Tibial nerve (tissue), 4 donors: ENCODE data around the gene ZPR1. TPM values are rescaled to one million over a fixed set of nuclear protein-coding genes. Genes with fewer than 3 reads are reported as not detected.

Source experiments
- DNase-seq, 2 donors: peaks; one replicate each; pipeline ENCODE4 v3.0.0-alpha.2; 2019; ENCODE audit warnings: low spot score in 2 of 2
- H3K27ac ChIP-seq, 4 donors: fragments of 200-600 bp; sonication (generic) in 3 of 4; one replicate each; pipeline ENCODE4 v1.5.1; 2017 to 2019; ENCODE audit warnings: mild to moderate bottlenecking in 1 of 4
- H3K27me3 ChIP-seq, 2 donors: fragments of 200-600 bp; sonication (generic) in 1 of 2; one replicate each; pipeline versions ENCODE4 v1.5.1 to v1.6.0; 2017 to 2019
- H3K36me3 ChIP-seq, 3 donors: fragments of 200-600 bp; sonication (generic); one replicate each; pipeline ENCODE4 v1.5.1; 2018 to 2019
- H3K4me1 ChIP-seq, 4 donors: fragments of 200-600 bp; sonication (generic) in 3 of 4; one replicate each; pipeline ENCODE4 v1.5.1; 2017 to 2019
- H3K4me3 ChIP-seq, 4 donors: fragments of 200-600 bp; sonication (generic) in 3 of 4; one replicate each; pipeline ENCODE4 v1.5.1; 2017 to 2019; ENCODE audit warnings: mild to moderate bottlenecking in 1 of 4, moderate library complexity in 1 of 4
- H3K9me3 ChIP-seq, 4 donors: fragments of 200-600 bp; sonication (generic) in 3 of 4; one replicate each; pipeline ENCODE4 v1.5.1; 2017 to 2019
- EP300 ChIP-seq, 2 donors: sonication (generic); formaldehyde crosslinking; IDR thresholded peaks; one replicate each; pipeline ENCODE4 v1.6.1; 2017; ENCODE audit warnings: antibody characterized with exemption in 2 of 2, mild to moderate bottlenecking in 1 of 2
- POLR2A ChIP-seq, 2 donors: fragments of 450-650 bp; IDR thresholded peaks; one replicate each; pipeline ENCODE4 v1.6.1; 2017; ENCODE audit warnings: antibody characterized with exemption in 2 of 2, mild to moderate bottlenecking in 2 of 2, moderate library complexity in 2 of 2
- WGBS, 2 donors: methylation state at CpG; one replicate each; pipeline ENCODE4 v1.1.5; 2018; 5-methylcytosine and 5-hydroxymethylcytosine counted together
- total RNA-seq, 4 donors: library from RNA; depleted of rRNA; stranded (reverse); fragments of >200 nt; gene quantifications; one replicate each; pipeline ENCODE4 v1.1.0, GENCODE V29; 2016
- TF ChIP-seq, protein P1 (sequence below), 5 experiments: fragments of 200-600 bp in 3 of 5; fragments of 450-650 bp in 2 of 5; sonication (generic) in 3 of 5; IDR thresholded peaks; one replicate each; pipeline ENCODE4 v1.5.1; 2016 to 2019; ENCODE audit warnings: antibody characterized with exemption in 5 of 5, mild to moderate bottlenecking in 3 of 5, moderate library complexity in 2 of 5

ZPR1 gene
- total RNA-seq, 4 donors from 2014 or later: 11.4 to 28.5 (median 23.8) TPM

DNA sequence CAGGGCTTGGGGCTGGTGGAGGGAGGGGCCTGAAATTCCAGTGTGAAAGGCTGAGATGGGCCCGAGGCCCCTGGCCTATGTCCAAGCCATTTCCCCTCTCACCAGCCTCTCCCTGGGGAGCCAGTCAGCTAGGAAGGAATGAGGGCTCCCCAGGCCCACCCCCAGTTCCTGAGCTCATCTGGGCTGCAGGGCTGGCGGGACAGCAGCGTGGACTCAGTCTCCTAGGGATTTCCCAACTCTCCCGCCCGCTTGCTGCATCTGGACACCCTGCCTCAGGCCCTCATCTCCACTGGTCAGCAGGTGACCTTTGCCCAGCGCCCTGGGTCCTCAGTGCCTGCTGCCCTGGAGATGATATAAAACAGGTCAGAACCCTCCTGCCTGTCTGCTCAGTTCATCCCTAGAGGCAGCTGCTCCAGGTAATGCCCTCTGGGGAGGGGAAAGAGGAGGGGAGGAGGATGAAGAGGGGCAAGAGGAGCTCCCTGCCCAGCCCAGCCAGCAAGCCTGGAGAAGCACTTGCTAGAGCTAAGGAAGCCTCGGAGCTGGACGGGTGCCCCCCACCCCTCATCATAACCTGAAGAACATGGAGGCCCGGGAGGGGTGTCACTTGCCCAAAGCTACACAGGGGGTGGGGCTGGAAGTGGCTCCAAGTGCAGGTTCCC is 41.8 kb upstream of the ZPR1 start, which contains the start of gene APOC3:
Gene APOC3, plus strand, starts transcription at position 383 of the 659 bp plus-strand sequence. CDS start 676 bp downstream, outside the sequence.
- Histone ChIP-seq H3K9me3 (no peaks in the 10 kb centered on the region), H3K36me3 (no peaks in the 10 kb centered on the region), H3K27me3 (no peaks in the 10 kb centered on the region), H3K4me3 (no peak within 1 kb of the TSS), H3K27ac (peak within 1 kb of the TSS in 1 of 4 donors; percentile 26), H3K4me1 (peaks cover 0 to under 1% (median 0%) of the 10 kb centered on the region in 4 donors)
- WGBS, 2 donors: 65 to 66% methylated on average over 9 of the region's 9 CpGs
- DNase-seq: no peak
- TF ChIP-seq, protein P1, sequence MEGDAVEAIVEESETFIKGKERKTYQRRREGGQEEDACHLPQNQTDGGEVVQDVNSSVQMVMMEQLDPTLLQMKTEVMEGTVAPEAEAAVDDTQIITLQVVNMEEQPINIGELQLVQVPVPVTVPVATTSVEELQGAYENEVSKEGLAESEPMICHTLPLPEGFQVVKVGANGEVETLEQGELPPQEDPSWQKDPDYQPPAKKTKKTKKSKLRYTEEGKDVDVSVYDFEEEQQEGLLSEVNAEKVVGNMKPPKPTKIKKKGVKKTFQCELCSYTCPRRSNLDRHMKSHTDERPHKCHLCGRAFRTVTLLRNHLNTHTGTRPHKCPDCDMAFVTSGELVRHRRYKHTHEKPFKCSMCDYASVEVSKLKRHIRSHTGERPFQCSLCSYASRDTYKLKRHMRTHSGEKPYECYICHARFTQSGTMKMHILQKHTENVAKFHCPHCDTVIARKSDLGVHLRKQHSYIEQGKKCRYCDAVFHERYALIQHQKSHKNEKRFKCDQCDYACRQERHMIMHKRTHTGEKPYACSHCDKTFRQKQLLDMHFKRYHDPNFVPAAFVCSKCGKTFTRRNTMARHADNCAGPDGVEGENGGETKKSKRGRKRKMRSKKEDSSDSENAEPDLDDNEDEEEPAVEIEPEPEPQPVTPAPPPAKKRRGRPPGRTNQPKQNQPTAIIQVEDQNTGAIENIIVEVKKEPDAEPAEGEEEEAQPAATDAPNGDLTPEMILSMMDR (IDR thresholded peaks at IDR 0.05): no peak

DNA sequence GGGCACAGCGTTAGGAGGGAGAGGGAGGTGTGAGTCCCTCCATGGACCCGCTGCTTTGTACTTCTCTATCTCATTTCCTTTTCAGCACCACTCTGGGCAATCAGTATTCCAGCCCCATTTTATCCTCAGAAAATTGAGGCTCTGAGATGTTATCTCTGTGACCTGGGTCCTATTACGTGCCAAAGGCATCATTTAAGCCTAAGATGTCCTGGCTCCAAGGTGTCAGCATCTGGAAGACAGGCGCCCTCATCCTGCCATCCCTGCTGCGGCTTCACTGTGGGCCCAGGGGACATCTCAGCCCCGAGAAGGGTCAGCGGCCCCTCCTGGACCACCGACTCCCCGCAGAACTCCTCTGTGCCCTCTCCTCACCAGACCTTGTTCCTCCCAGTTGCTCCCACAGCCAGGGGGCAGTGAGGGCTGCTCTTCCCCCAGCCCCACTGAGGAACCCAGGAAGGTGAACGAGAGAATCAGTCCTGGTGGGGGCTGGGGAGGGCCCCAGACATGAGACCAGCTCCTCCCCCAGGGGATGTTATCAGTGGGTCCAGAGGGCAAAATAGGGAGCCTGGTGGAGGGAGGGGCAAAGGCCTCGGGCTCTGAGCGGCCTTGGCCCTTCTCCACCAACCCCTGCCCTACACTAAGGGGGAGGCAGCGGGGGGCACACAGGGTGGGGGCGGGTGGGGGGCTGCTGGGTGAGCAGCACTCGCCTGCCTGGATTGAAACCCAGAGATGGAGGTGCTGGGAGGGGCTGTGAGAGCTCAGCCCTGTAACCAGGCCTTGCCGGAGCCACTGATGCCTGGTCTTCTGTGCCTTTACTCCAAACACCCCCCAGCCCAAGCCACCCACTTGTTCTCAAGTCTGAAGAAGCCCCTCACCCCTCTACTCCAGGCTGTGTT is 41.1 kb upstream of the ZPR1 start:
- H3K9me3 ChIP-seq: no peaks in the 10 kb centered on the region
- peak overlapping the region in 1 of 4 donors; percentile 26 for H3K27ac ChIP-seq
- no peak for DNase-seq
- H3K4me1 ChIP-seq: no peaks in the 10 kb centered on the region
- WGBS, 2 donors: 56 to 61% methylated on average over 11 to 15 of the region's 16 CpGs
- no peak for TF ChIP-seq POLR2A (IDR thresholded peaks at IDR 0.05)
- no peak for TF ChIP-seq EP300 (IDR thresholded peaks at IDR 0.05)
- TF ChIP-seq, protein P1 (IDR thresholded peaks at IDR 0.05): no peak
- H3K27me3 ChIP-seq: no peaks in the 10 kb centered on the region
- no peaks in the 10 kb centered on the region for H3K36me3 ChIP-seq
- no peak overlapping the region for H3K4me3 ChIP-seq

DNA sequence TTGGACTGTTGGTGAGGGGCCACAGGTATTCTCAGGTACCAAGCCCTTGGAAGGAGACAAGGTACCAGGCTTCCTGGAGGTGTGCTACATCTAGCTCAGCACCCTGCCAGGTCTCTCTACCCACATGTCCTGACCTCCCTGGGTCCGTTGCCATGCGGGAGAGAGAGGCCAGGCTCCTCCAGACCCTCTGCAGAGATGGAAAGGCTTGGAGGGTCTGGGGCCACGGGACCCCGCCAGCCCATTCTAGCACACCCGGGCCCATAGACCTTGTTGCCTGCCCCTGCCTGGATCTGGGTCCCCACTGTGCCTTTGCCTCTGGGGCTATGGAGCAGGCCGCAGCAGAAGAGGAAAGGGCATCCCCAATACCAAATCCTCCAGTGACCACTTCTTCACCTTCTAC is 39.6 kb upstream of the ZPR1 start:
- no peaks in the 10 kb centered on the region for H3K36me3 ChIP-seq
- no peak overlapping the region for H3K27ac ChIP-seq
- WGBS, 2 donors: 87 to 89% methylated on average over 6 of the region's 6 CpGs
- H3K27me3 ChIP-seq: no peaks in the 10 kb centered on the region
- H3K4me1 ChIP-seq: no peaks in the 10 kb centered on the region
- H3K9me3 ChIP-seq: no peaks in the 10 kb centered on the region
- TF ChIP-seq POLR2A (IDR thresholded peaks at IDR 0.05): no peak
- no peak for TF ChIP-seq EP300 (IDR thresholded peaks at IDR 0.05)
- TF ChIP-seq, protein P1 (IDR thresholded peaks at IDR 0.05): no peak
- no peak overlapping the region for H3K4me3 ChIP-seq
- DNase-seq: no peak

DNA sequence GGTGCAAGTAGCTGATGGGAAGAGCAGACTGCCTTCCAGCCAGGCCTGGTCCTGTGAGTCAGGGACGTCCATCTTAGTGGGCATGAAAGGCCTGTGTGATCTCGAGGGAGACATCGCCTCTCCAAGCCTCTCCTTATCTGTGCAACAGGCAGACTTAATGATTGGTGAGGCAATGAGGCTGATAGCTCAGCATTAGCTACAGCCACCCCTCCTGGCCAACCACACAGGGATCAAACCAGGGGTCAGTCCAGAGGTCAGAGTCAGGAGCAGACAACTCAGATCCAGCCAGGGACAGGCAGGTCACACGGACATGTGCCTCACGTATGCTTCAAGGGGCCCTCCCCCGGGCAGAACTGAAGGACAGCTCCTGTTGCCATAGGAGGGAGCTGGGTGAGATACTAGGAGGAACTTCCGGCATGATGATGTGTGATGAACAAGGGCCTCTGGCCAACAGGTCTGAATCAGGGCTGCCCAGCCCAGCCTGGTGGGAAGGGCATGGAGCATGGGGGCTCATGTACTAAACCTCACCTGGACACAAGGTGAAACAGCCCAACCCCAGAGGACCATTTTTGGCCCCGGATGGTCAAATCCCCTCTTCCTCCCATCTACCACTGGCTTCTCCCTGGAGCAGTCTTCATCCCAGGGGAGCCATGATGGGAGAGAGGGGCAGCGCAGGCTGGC is 39.1 kb upstream of the ZPR1 start:
- 72% methylated on average over 9 of the region's 9 CpGs for WGBS, 2 donors
- no peaks in the 10 kb centered on the region for H3K9me3 ChIP-seq
- H3K4me3 ChIP-seq: no peak overlapping the region
- H3K4me1 ChIP-seq: no peaks in the 10 kb centered on the region
- H3K27ac ChIP-seq: no peak overlapping the region
- H3K36me3 ChIP-seq: no peaks in the 10 kb centered on the region
- TF ChIP-seq POLR2A (IDR thresholded peaks at IDR 0.05): no peak
- TF ChIP-seq, protein P1 (IDR thresholded peaks at IDR 0.05): no peak
- TF ChIP-seq EP300 (IDR thresholded peaks at IDR 0.05): no peak
- H3K27me3 ChIP-seq: no peaks in the 10 kb centered on the region
- no peak for DNase-seq
